Measurements from ENCODE around the gene DHRSX. TPM values are rescaled to one million over a fixed set of nuclear protein-coding genes. Genes with fewer than 3 reads are reported as not detected.

DHRSX gene
- total and polyA plus RNA-seq, 2 of the 13 experiments (the other 11 are each of a cell fraction or from before 2014, with no cell fraction given), result 15.5 to 24.3 TPM

GRCh38 chrX:2401590-2402360 lies 99.0 kb downstream of the DHRSX start (continued):
- no peak for TF ChIP-seq ASH2L (IDR thresholded peaks at IDR 0.05; ENCODE audit: insufficient read length, low read depth, low read length)
- TF ChIP-seq RELA (CRISPR knock-in tag; IDR thresholded peaks at IDR 0.05), result peak; percentile 76; the same call in 1 of the 2 replicates
- no peak for TF ChIP-seq ZC3H4 (CRISPR knock-in tag; IDR thresholded peaks at IDR 0.05; ENCODE audit: borderline replicate concordance)
- peak; percentile 28; the same call in 1 of the 2 replicates for TF ChIP-seq ZFP90 (CRISPR knock-in tag; IDR thresholded peaks at IDR 0.05; ENCODE audit: borderline replicate concordance)
- no peak for TF ChIP-seq CBX2 (IDR thresholded peaks at IDR 0.05; ENCODE audit: low read depth, low read length)
- TF ChIP-seq CBX2 (CRISPR knock-in tag; IDR thresholded peaks at IDR 0.05; ENCODE audit: low read depth), result no peak
- TF ChIP-seq ZNF512B (CRISPR knock-in tag; IDR thresholded peaks at IDR 0.05; ENCODE audit: borderline replicate concordance), result no peak
- no peak for TF ChIP-seq ONECUT2 (CRISPR knock-in tag; IDR thresholded peaks at IDR 0.05)
- TF ChIP-seq ZNF687 (CRISPR knock-in tag; IDR thresholded peaks at IDR 0.05), result peak; percentile 55; the same call in 1 of the 2 replicates
- no peak for TF ChIP-seq ZNF343 (CRISPR knock-in tag; IDR thresholded peaks at IDR 0.05)
- TF ChIP-seq ZNF280B (CRISPR knock-in tag; IDR thresholded peaks at IDR 0.05; ENCODE audit: borderline replicate concordance), result no peak
- TF ChIP-seq SNAPC4 (CRISPR knock-in tag; IDR thresholded peaks at IDR 0.05), result no peak

Data from HepG2 (cell line).